HG03060 (cell line): Measurements from ENCODE around the gene KRR1.
"Not testable (repeated sequence)": the region's sequence is repeated elsewhere in the genome, so short reads cannot be mapped to it uniquely, and the experiment has no call there.

Experiments used
- ATAC-seq: cut with Tn5 transposase; IDR thresholded peaks from one replicate; pipeline ENCODE4 v1.9.1; 2021; ENCODE audit warnings: low read depth, moderate number of reproducible peaks; ENCODE audit not compliant: unreplicated experiment

Gene KRR1

DNA sequence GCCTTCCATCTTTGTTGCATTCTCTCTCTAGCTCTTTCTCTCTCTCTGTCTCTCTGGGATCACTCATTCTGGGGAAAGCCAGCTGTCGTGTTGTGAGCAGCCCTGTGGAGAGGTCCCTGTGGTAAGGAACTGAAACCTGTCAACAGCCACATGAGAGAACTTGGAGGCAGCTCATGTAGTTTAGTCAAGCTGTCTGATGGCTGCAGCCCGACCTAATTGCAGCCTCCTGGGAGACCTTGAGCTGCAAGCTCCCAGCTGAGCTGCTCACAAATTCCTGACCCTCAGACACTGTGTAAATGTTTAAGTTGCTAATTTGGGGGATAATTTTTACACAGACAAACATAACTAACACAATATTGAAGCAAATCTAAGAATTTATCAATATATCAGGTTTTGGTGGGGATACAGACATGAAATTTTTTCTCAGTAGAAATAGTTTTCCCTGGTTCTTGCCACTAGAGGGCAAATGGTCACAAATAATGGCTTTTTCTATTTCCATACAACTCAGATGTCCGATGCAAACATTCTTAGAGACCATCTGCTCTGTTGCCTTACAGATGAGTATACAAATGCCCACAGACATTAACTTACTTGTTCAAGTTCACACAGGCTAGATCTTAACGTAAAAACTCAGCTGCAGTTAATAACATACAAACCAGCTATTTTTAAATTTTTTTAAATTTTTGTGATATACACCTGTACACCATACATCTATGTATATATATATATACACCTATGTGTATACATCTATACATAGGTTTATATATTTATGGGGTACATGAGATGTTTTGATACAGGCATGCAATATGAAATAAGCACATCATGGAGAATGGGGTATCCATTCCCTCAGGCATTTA is 15.5 kb upstream of the KRR1 start:
- ATAC-seq: peak; percentile 95

DNA sequence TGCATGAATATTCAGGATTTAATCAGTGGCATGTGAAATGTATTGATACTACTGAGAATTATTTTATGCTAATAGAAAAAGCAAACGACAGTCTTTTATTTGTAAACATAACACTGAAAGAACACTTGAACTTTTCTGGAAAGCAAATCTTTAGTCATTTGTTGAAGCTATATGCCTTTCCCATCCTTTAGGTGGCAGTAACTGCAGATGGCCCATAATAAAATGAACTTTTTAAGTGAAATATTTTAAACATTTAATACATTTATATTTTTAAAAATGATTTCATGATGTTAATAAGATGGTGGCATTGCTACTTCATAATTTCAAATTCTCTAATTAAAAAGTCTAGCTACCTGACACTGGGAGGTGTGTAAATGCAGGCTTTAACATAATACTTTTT is 13.9 kb upstream of the KRR1 start:
- ATAC-seq: no peak

DNA sequence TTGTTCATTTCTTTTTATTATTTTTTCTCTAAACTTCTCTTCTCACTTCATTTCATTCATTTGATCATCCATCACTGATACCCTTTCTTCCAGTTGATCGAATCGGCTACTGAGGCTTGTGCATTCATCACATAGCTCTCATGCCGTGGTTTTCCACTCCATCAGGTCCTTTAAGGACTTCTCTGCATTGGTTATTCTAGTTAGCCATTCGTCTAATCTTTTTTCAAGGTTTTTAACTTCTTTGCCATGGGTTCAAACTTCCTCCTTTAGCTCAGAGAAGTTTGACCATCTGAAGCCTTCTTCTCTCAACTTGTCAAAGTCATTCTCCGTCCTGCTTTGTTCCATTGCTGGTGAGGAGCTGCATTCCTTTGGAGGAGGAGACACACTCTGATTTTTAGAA is 10.7 kb upstream of the KRR1 start:
- ATAC-seq: not testable (repeated sequence)

DNA sequence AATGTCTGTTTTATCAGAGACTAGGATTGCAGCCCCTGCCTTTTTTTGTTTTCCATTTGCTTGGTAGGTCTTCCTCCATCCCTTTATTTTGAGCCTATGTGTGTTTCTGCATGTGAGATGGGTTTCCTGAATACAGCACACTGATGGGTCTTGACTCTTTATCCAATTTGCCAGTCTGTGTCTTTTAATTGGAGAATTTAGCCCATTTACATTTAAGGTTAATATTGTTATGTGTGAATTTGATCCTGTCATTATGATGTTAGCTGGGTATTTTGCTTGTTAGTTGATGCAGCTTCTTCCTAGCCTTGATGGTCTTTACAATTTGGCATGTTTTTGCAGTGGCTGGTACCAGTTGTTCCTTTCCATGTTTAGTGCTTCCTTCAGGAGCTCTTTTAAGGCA is 9.8 kb upstream of the KRR1 start:
- ATAC-seq: not testable (repeated sequence)

DNA sequence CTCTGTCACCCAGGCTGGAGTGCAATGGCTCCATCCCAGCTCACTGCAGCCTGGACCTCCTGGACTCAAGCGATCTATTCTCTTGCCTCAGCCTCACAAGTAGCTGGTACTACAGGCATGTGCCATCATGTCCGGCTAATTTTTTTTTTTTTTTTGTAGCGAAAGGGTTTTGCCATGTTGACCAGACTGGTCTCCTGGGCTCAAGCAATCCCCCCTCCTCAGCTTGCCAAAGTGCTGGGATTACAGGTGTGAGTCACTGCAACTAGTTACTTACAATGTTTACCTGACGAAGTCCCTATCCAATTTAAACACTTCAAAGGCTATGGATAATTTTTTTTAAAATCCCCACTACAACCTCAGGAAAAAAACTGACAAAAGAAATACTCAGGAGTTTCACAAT is 1.8 kb downstream of the KRR1 start:
- no peak for ATAC-seq

DNA sequence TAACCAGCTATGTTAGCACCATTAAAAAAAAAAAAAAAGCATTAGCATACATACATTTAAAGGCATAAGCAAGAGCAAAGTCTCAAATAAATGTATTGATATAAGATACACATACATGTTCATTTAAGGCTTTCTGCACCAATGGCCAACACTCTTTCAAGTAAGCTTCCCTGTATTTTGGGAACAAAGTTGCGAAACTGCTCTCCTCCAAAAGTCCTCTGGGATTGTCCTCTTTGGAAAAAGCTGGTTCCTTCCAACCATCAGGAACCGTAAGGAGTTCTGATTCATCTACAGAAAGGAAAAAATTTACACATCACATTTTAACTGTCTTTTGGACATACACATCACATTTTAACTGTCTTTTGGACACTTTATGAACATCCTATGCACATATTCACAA is 3.2 kb downstream of the KRR1 start:
- no peak for ATAC-seq

GRCh38 chr12:75507086-75507485 is 4.3 kb downstream of the KRR1 start:
- ATAC-seq: no peak

GRCh38 chr12:75505706-75506312 is 5.6 kb downstream of the KRR1 start:
- no peak for ATAC-seq

DNA sequence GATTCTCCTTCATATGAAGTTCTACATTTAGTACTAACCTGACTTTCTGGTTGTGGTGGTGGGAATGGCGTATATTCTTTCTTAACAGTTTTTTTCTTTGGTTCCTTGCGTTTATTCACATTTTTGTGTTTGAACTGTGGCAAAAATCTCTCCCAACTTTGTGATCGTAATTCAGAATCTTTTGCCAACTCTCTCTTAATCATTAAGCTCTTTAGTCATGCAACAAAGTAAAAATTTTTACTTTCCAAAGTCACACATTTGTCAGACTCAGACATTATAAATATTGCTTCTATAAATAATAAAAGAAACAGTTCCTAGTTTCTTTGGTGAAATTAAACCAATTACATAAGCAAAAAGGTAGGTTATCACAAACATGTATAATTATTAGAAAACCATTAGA is 7.5 kb downstream of the KRR1 start:
- ATAC-seq: no peak

- ATAC-seq: no peak
These were observed 8.0 kb downstream of the KRR1 start for GRCh38 chr12:75503459-75503858.

DNA sequence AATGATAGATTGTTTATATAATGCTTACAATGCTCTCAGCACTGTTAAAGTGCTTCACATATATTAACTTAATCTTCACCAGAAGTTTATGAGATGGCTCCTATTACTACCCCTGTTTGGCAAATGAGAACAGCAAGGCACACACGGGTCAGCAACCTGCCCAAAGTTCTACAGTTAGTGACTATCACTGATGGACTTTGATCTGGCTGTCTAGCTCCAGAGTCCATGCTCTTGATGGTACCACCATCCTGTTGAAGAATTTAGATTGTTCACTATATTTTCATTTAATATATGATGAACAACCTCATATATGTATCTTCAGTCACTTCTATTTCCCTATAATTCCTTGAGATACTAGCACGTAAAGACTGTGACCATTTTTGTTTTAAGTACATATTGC is 20.2 kb downstream of the KRR1 start:
- no peak for ATAC-seq

DNA sequence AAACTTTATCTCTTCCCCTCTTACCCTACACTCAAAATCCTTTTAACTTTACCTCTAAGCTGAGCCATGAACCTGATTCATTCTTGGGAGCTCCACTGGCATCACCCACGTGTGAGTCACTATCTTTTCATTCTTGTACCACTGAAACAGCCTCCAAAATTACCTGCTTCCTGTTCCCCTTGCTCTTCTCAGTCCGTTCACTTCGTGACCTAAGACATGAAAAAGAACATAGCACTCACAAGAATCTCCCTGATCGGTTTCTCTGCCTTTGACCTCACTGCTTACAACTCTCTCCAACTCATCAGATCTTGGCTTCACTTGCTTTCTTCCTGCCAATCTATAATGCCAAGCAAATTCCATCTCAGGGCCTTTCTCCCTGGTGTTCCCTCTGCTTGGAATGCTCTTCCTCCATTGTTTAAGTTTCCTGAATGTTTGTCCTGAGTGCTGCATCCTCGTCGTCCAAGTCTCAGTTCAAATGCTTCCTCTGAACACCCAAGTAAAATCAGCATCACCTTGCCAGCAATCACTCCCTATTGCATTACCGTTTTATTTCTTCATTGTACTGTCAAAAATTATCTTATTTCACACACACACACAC is 21.7 kb downstream of the KRR1 start:
- no peak for ATAC-seq

DNA sequence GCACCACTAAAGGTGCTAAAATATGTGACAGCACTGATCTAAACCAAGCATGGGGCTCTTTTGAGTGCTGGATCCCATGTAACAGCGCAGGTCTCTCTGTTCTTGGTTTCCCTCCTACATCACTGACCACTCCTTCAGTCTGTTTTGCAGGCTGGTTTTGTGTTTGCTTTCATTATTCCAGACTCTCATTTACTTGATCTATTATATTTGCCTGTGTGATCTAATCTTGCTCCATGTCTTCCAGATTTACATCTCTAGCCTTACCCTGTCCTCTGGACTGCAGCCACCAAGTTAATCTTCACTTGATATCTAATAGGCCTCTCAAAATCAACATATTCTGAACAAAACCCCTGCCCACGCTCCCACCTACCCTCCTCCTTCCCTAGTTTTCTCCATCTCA is 22.2 kb downstream of the KRR1 start:
- no peak for ATAC-seq

- no peak for ATAC-seq
These were observed 22.9 kb downstream of the KRR1 start for GRCh38 chr12:75488553-75488952.

DNA sequence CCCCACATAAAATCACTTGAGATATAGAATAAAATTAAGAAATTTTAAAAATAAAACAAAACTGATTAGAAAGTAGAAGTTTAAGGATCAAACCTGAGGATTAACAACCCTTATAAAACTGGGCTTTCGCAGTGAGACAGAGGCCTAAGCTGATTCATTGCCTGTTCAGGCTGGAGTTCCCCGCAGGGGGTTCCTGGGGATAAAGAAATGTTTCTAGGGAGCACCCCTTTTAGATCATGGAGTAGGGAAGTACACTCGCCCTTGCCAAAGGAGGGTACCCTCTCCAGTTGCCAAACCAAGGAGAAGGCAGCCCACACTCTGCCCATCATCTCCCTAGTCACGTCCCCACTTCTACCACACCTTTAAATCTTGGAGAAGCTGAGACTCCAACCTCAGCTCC is 24.1 kb downstream of the KRR1 start:
- no peak for ATAC-seq

- ATAC-seq: not testable (repeated sequence)
These were observed 27.0 kb downstream of the KRR1 start for GRCh38 chr12:75484450-75484849.

DNA sequence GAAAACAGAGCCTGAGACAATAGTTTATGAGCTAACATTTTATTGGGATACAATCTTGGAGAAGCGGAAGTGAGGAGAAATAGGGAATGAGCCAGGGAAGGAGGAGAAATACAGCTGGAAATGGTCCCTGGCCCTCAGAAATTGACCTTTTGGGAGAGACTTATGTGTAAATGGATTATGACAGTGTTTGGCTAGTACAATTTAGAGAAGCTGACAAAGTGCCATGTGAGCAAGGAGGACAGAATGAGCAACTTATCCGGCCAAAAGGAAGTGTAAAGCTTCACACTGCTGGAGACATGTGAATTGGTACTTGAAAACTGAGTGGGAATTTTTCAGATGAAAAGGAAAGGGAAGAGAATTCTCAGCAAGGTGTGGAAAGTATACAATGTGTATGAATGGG is 28.0 kb downstream of the KRR1 start:
- no peak for ATAC-seq

DNA sequence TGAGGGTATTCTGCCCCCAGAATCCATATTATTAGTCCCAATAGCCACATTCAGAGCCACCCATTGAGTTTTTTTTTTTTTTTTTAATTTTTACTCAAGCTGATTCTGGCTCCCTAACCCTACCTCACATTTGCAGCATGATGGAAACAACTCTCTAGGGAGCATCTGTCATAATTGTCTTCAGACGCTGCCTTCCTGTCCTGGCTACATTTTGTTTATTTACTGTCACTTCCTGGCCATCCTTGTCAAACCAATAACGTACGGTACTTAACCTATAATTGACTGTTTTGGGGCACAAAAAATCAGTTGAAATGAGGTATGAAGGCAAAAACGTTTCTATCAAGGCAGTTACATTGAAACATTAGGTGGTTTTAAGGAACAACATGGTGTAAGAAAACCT is 28.8 kb downstream of the KRR1 start:
- ATAC-seq: no peak

DNA sequence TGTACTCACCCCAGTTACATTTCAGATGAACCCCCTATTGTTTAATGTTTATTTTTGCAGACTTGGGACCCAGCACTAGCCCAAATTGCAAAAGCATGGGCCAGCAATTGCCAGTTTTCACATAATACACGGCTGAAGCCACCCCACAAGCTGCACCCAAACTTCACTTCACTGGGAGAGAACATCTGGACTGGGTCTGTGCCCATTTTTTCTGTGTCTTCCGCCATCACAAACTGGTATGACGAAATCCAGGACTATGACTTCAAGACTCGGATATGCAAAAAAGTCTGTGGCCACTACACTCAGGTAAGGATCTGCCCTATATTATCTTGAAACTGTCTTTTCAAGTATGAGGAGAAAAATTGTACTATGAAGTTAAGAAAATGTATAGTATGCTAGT is 29.6 kb downstream of the KRR1 start:
- no peak for ATAC-seq

- no peak for ATAC-seq
These were observed 30.2 kb downstream of the KRR1 start for GRCh38 chr12:75481013-75481705.

GRCh38 chr12:75480469-75480949 is 30.9 kb downstream of the KRR1 start, which contains the start of gene GLIPR1:
GLIPR1 (plus strand) TSS chr12:75480755; CDS start chr12:75480881, 126 bp downstream.
- ATAC-seq: peak; percentile 89
